BJ (cell line): ENCODE data around the gene RMDN3. TPM values are rescaled to one million over a fixed set of nuclear protein-coding genes. Genes with fewer than 3 reads are reported as not detected.

ENCODE experiments used
- CTCF ChIA-PET: fragments of 350-600 bp; formaldehyde crosslinking; extraction: SDS; loops from one replicate; lab custom pipeline; 2021; ENCODE audit warnings: antibody characterized with exemption, inconsistent platforms; lab: Yijun Ruan, JAX
- POLR2A ChIA-PET: fragments of 300-600 bp; sonication (Branson Sonifier 250); formaldehyde crosslinking; extraction: SDS; loops from one replicate; lab custom pipeline; 2021; ENCODE audit warnings: antibody characterized with exemption; lab: Charles Lee
- DNase-seq: peaks from one replicate; pipeline ENCODE4 v3.0.0-alpha.2; 2011; ENCODE audit warnings: low read depth
- H3K27me3 ChIP-seq: 2 replicates; pipeline ENCODE4 v1.6.0; 2011; ENCODE audit warnings: low read length; ENCODE audit not compliant: control insufficient read depth, insufficient read depth
- H3K36me3 ChIP-seq: 2 replicates; pipeline ENCODE4 v1.5.1; 2011; ENCODE audit warnings: low read length; ENCODE audit not compliant: control insufficient read depth, insufficient read depth
- H3K4me3 ChIP-seq: 2 replicates; pipeline ENCODE4 v1.5.1; 2011; ENCODE audit warnings: low read depth, mild to moderate bottlenecking, control low read depth, low read length
- polyA plus RNA-seq: library from polyadenylated mRNA; depleted of rRNA; stranded (reverse); fragments of >200 nt; gene quantifications from 2 replicates; pipeline ENCODE4 v1.2.3, GENCODE V29; 2011
- TF ChIP-seq, protein P1 (sequence below): IDR thresholded peaks from 2 replicates; pipeline ENCODE4 v1.5.1; 2011; ENCODE audit warnings: low read depth, mild to moderate bottlenecking, control low read depth, inconsistent platforms, low read length, moderate library complexity; ENCODE audit not compliant: insufficient read depth

Gene RMDN3
- polyA plus RNA-seq, 1 experiment = 28.3 TPM

DNA sequence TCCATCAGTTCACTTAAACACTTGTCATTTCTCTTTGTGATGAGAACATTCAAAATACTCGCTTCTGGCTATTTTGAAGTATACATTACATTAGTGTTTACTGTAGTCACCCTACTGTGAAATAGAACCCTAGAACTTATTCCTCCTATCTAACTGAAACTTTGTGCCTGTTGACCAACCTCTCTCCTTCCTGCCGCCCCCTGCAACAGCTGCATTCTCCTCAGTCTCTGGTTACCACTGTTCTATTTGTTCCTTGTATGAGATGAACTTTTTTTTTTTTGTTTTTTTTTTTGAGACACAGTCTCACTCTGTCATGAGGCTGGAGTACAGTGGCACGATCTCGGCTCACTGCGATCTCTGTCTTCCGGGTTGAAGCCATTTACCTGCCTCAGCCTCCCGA is 57.1 kb downstream of the RMDN3 start:
- CTCF ChIA-PET = no interaction called here

DNA sequence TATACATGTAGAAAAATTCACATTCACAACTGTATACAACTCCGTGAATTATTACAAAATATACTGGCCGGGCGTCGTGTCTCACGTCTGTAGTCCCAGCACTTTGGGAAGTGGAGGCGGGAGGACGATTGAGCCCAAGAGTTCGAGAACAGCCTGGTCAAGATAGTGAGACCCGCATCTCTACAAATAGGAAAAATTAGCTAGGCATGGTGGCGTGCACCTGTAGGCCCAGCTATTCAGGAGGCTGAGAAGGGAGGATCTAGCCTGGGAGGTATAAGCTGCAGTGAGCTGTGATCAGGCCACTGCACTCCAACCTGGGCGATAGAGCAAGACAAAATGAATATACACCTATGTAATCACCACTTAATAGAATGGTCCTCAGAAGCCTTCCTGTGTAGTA is 58.8 kb downstream of the RMDN3 start:
- POLR2A ChIA-PET = no interaction called here

More for the DNA sequence above, 57.1 kb downstream of the RMDN3 start:
- POLR2A ChIA-PET = interaction anchor here (0.6 kb wide), 1 partner anchor 108 kb away, joined by 3 read pairs; no protein-coding TSS in a partner anchor
- Histone ChIP-seq H3K4me3 (no peak overlapping the region), H3K36me3 (no peaks in the 10 kb centered on the region; the same call in 1 of the 2 replicates), H3K27me3 (no peaks in the 10 kb centered on the region)
- no peak for DNase-seq
- TF ChIP-seq, protein P1, sequence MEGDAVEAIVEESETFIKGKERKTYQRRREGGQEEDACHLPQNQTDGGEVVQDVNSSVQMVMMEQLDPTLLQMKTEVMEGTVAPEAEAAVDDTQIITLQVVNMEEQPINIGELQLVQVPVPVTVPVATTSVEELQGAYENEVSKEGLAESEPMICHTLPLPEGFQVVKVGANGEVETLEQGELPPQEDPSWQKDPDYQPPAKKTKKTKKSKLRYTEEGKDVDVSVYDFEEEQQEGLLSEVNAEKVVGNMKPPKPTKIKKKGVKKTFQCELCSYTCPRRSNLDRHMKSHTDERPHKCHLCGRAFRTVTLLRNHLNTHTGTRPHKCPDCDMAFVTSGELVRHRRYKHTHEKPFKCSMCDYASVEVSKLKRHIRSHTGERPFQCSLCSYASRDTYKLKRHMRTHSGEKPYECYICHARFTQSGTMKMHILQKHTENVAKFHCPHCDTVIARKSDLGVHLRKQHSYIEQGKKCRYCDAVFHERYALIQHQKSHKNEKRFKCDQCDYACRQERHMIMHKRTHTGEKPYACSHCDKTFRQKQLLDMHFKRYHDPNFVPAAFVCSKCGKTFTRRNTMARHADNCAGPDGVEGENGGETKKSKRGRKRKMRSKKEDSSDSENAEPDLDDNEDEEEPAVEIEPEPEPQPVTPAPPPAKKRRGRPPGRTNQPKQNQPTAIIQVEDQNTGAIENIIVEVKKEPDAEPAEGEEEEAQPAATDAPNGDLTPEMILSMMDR = no peak

DNA sequence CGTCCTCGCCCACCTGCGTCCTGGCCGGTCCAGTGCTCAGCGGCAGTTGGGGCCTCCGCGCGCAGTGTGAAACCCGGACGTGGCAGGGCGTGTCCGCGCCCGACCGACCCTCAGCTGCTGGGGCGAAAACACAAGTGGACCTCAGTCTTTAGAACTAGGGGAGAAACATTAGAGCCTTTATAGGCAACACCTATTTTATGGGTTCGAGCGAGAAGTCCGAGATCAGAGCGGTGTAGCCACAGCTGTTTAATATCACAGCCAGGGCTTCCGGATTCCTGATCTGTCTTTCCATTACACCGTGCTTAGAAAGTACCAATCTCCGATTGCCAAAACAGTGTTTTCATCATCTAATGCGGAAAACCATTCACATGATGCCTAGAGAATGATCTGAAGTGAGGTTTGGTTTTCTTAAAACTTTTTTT is 59.6 kb downstream of the RMDN3 start:
- Histone ChIP-seq H3K36me3 (no peaks in the 10 kb centered on the region), H3K4me3 (peak overlapping the region; percentile 89), H3K27me3 (no peaks in the 10 kb centered on the region)
- TF ChIP-seq, protein P1 = no peak
- no peak for DNase-seq
- POLR2A ChIA-PET = interaction anchor here (0.6 kb wide), 1 partner anchor 1051 kb away, joined by 3 read pairs; no protein-coding TSS in a partner anchor
- CTCF ChIA-PET = interaction anchor here (1.3 to 2.4 kb wide), 2 partner anchors 64 to 199 kb away, joined by 3 to 12 read pairs; partner anchors contain the start of gene VPS18

More for the DNA sequence above, 58.8 kb downstream of the RMDN3 start:
- H3K4me3 ChIP-seq = peak overlapping the region; percentile 89; the same call in 1 of the 2 replicates
- CTCF ChIA-PET = interaction anchor here (2.4 kb wide), 1 partner anchor 198 kb away, joined by 12 read pairs; the partner anchor contains the start of gene VPS18
- DNase-seq = no peak
- no peaks in the 10 kb centered on the region for H3K36me3 ChIP-seq
- no peaks in the 10 kb centered on the region for H3K27me3 ChIP-seq
- TF ChIP-seq, protein P1 = no peak

DNA sequence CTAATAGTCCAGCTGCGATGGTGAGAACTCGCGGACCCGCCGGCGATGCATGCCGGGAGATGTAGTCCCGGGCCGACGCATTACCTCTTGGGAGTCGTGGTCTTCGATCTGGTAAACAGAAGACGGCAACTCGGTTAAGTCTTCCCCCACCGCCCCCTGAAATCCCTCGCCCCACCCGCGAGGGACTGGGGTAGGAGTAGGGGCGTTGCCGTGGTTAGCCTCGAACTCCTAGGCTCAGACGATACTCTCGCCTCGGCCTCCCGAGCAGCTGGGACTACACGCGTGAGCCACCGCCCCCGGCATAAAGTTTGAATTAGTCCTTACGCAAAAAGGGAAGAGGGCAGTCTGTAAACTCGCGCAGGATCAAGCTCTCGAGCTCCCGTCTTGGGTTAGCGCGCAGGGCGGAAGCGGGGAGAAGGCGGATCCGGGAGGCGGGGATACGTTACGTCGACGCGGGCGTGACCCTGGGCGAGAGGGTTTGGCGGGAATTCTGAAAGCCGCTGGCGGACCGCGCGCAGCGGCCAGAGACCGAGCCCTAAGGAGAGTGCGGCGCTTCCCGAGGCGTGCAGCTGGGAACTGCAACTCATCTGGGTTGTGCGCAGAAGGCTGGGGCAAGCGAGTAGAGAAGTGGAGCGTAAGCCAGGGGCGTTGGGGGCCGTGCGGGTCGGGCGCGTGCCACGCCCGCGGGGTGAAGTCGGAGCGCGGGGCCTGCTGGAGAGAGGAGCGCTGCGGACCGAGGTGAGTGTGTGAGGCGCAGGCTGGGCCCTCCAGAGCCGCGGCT is 60.2 kb downstream of the RMDN3 start, which contains the start of gene RAD51:
TSS of gene RAD51 (plus strand) at position 487 of the 781 bp plus-strand sequence. CDS start 3,585 bp downstream, outside the sequence.
- Histone ChIP-seq H3K4me3 (peak within 1 kb of the TSS; percentile 89), H3K36me3 (no peaks in the 10 kb centered on the region), H3K27me3 (no peaks in the 10 kb centered on the region)
- peak; percentile 77 for DNase-seq
- TF ChIP-seq, protein P1 = no peak
- ChIA-PET POLR2A (interaction anchor here (0.6 kb wide), 2 partner anchors 17 to 459 kb away, joined by 3 read pairs; no protein-coding TSS in a partner anchor), CTCF (interaction anchor here (0.7 to 2.4 kb wide), 7 partner anchors 16 to 199 kb away, joined by 3 to 12 read pairs (median 3); partner anchors contain the start of gene VPS18)
